Karpas-422 (cell line): ENCODE data around the gene FAM13C. TPM values are rescaled to one million over a fixed set of nuclear protein-coding genes. Genes with fewer than 3 reads are reported as not detected.
"Not testable (repeated sequence)": the region's sequence is repeated elsewhere in the genome, so short reads cannot be mapped to it uniquely, and the experiment has no call there.

Source experiments
- DNase-seq: peaks from one replicate; pipeline ENCODE4 v3.0.0-alpha.2; 2015
- H2AFZ ChIP-seq: fragments of 200-600 bp; sonication (generic); 2 replicates; pipeline ENCODE4 v1.6.1; 2014; ENCODE audit warnings: antibody characterized with exemption, low read length, mixed read lengths
- H3K27ac ChIP-seq: fragments of 200-600 bp; sonication (generic); 2 replicates; pipeline ENCODE4 v1.5.1; 2014; ENCODE audit warnings: mild to moderate bottlenecking, low read length, moderate library complexity
- H3K27me3 ChIP-seq: fragments of 200-600 bp; sonication (generic); 2 replicates; pipeline ENCODE4 v1.6.1; 2014; ENCODE audit warnings: low read length, mixed read lengths
- H3K36me3 ChIP-seq: fragments of 200-600 bp; sonication (generic); 2 replicates; pipeline ENCODE4 v1.6.1; 2014; ENCODE audit warnings: low read length, mixed read lengths; ENCODE audit not compliant: insufficient read depth
- H3K4me1 ChIP-seq: fragments of 200-600 bp; sonication (generic); 2 replicates; pipeline ENCODE4 v1.6.1; 2014; ENCODE audit warnings: mild to moderate bottlenecking, low read length, mixed read lengths
- H3K4me2 ChIP-seq: fragments of 200-600 bp; sonication (generic); 2 replicates; pipeline ENCODE4 v1.6.1; 2014; ENCODE audit warnings: low read length, low read depth, mild to moderate bottlenecking; ENCODE audit not compliant: poor library complexity, severe bottlenecking
- H3K4me3 ChIP-seq: fragments of 200-600 bp; sonication (generic); 2 replicates; pipeline ENCODE4 v1.5.1; 2014; ENCODE audit warnings: mild to moderate bottlenecking, antibody characterized with exemption, low read length, mixed read lengths
- H3K79me2 ChIP-seq: fragments of 200-600 bp; sonication (generic); 2 replicates; pipeline ENCODE4 v1.6.1; 2014; ENCODE audit warnings: mild to moderate bottlenecking, low read length, mixed read lengths
- H3K9ac ChIP-seq: fragments of 200-600 bp; sonication (generic); 2 replicates; pipeline ENCODE4 v1.6.0; 2014; ENCODE audit warnings: low read length
- H3K9me2 ChIP-seq: fragments of 200-600 bp; sonication (generic), shearing (Covaris generic); replicated peaks from 2 replicates; pipeline ENCODE4 v1.6.0; 2014; ENCODE audit warnings: mild to moderate bottlenecking, low read length, moderate library complexity; ENCODE audit not compliant: insufficient read depth
- H3K9me3 ChIP-seq: fragments of 300-700, 200-600 bp; sonication (generic); 2 replicates; pipeline ENCODE4 v1.6.1; 2014; ENCODE audit warnings: low read length, mixed read lengths
- H4K20me1 ChIP-seq: fragments of 200-600 bp; sonication (generic); 2 replicates; pipeline ENCODE4 v1.6.1; 2014; ENCODE audit warnings: mild to moderate bottlenecking, antibody characterized with exemption, low read length, low read depth; ENCODE audit not compliant: insufficient read depth
- total RNA-seq: library from RNA; depleted of rRNA; stranded (reverse); fragments of >200 nt; shearing (Covaris generic); gene quantifications from 2 replicates; pipeline ENCODE4 v1.2.3, GENCODE V29; 2014; ENCODE audit warnings: low replicate concordance; rRNA removed

Gene FAM13C
- not detected in 2 replicates for total RNA-seq

GRCh38 chr10:59362144-59362958 lies at the start of gene FAM13C:
FAM13C (minus strand) TSS chr10:59362549; CDS start chr10:59362460, 89 bp downstream.
- Histone ChIP-seq H3K4me1 (no peaks in the 10 kb centered on the region), H3K9me2 (no peaks in the 10 kb centered on the region), H2AFZ (no peak within 1 kb of the TSS), H3K36me3 (no peaks in the 10 kb centered on the region), H3K4me3 (no peak within 1 kb of the TSS), H3K79me2 (no peaks in the 10 kb centered on the region), H3K9ac (no peak within 1 kb of the TSS), H3K27ac (no peak within 1 kb of the TSS), H3K4me2 (no peak within 1 kb of the TSS), H3K9me3 (no peaks in the 10 kb centered on the region), H3K27me3 (no peaks in the 10 kb centered on the region), H4K20me1 (no peaks in the 10 kb centered on the region)
- no peak for DNase-seq

GRCh38 chr10:59405235-59405634 lies 42.9 kb upstream of the FAM13C start:
- no peak for DNase-seq
- no peaks in the 10 kb centered on the region for H3K4me1 ChIP-seq
- no peak overlapping the region for H3K4me2 ChIP-seq
- no peaks in the 10 kb centered on the region for H4K20me1 ChIP-seq
- no peaks in the 10 kb centered on the region for H3K9me3 ChIP-seq
- H3K36me3 ChIP-seq, result no peaks in the 10 kb centered on the region
- H3K9me2 ChIP-seq, result no peaks in the 10 kb centered on the region
- no peak overlapping the region for H3K4me3 ChIP-seq
- H3K27ac ChIP-seq, result no peak overlapping the region
- no peaks in the 10 kb centered on the region for H3K27me3 ChIP-seq
- no peaks in the 10 kb centered on the region for H3K79me2 ChIP-seq
- no peak overlapping the region for H3K9ac ChIP-seq
- no peak overlapping the region for H2AFZ ChIP-seq

GRCh38 chr10:59400214-59400613 lies 37.9 kb upstream of the FAM13C start:
- no peak for DNase-seq
- H4K20me1 ChIP-seq, result no peaks in the 10 kb centered on the region

GRCh38 chr10:59399329-59399728 lies 37.0 kb upstream of the FAM13C start:
- not testable (repeated sequence) for H3K4me3 ChIP-seq, H4K20me1 ChIP-seq, H3K36me3 ChIP-seq, H3K9me3 ChIP-seq, H3K9me2 ChIP-seq, H3K4me2 ChIP-seq, H2AFZ ChIP-seq, H3K27ac ChIP-seq, H3K79me2 ChIP-seq, H3K9ac ChIP-seq, H3K27me3 ChIP-seq, DNase-seq, H3K4me1 ChIP-seq

More at GRCh38 chr10:59400214-59400613, 37.9 kb upstream of the FAM13C start:
- Histone ChIP-seq H3K9ac (no peak overlapping the region), H3K27me3 (no peaks in the 10 kb centered on the region), H2AFZ (no peak overlapping the region), H3K4me2 (no peak overlapping the region), H3K36me3 (no peaks in the 10 kb centered on the region), H3K4me3 (no peak overlapping the region), H3K27ac (no peak overlapping the region), H3K9me2 (no peaks in the 10 kb centered on the region), H3K4me1 (no peaks in the 10 kb centered on the region), H3K79me2 (no peaks in the 10 kb centered on the region), H3K9me3 (no peaks in the 10 kb centered on the region)

- no peaks in the 10 kb centered on the region for H3K27me3 ChIP-seq
- no peaks in the 10 kb centered on the region for H3K9me3 ChIP-seq
- H3K4me2 ChIP-seq, result no peak overlapping the region
- H3K9me2 ChIP-seq, result no peaks in the 10 kb centered on the region
- H3K36me3 ChIP-seq, result no peaks in the 10 kb centered on the region
- H2AFZ ChIP-seq, result no peak overlapping the region
- no peaks in the 10 kb centered on the region for H3K4me1 ChIP-seq
- no peak overlapping the region for H3K27ac ChIP-seq
- DNase-seq, result no peak
- no peaks in the 10 kb centered on the region for H3K79me2 ChIP-seq
- no peaks in the 10 kb centered on the region for H4K20me1 ChIP-seq
- H3K9ac ChIP-seq, result no peak overlapping the region
- H3K4me3 ChIP-seq, result no peak overlapping the region
Observed at GRCh38 chr10:59397961-59398360, 35.6 kb upstream of the FAM13C start.

GRCh38 chr10:59395984-59396383 lies 33.6 kb upstream of the FAM13C start:
- no peaks in the 10 kb centered on the region for H3K36me3 ChIP-seq
- no peak overlapping the region for H2AFZ ChIP-seq
- H4K20me1 ChIP-seq, result no peaks in the 10 kb centered on the region
- no peaks in the 10 kb centered on the region for H3K9me3 ChIP-seq
- H3K4me3 ChIP-seq, result no peak overlapping the region
- no peak overlapping the region for H3K9ac ChIP-seq
- H3K4me1 ChIP-seq, result no peaks in the 10 kb centered on the region
- DNase-seq, result no peak
- H3K27me3 ChIP-seq, result no peaks in the 10 kb centered on the region
- no peaks in the 10 kb centered on the region for H3K79me2 ChIP-seq
- H3K9me2 ChIP-seq, result no peaks in the 10 kb centered on the region
- H3K4me2 ChIP-seq, result no peak overlapping the region
- H3K27ac ChIP-seq, result no peak overlapping the region

- no peaks in the 10 kb centered on the region for H3K9me3 ChIP-seq
- no peaks in the 10 kb centered on the region for H3K4me1 ChIP-seq
- H3K4me2 ChIP-seq, result no peak overlapping the region
- DNase-seq, result no peak
- H2AFZ ChIP-seq, result no peak overlapping the region
- no peak overlapping the region for H3K9ac ChIP-seq
- H3K79me2 ChIP-seq, result no peaks in the 10 kb centered on the region
- H3K27me3 ChIP-seq, result no peaks in the 10 kb centered on the region
- H3K36me3 ChIP-seq, result no peaks in the 10 kb centered on the region
- no peak overlapping the region for H3K27ac ChIP-seq
- H3K4me3 ChIP-seq, result no peak overlapping the region
- H3K9me2 ChIP-seq, result no peaks in the 10 kb centered on the region
- no peaks in the 10 kb centered on the region for H4K20me1 ChIP-seq
Observed at GRCh38 chr10:59393349-59393748, 31.0 kb upstream of the FAM13C start.

- Histone ChIP-seq H3K4me1 (no peaks in the 10 kb centered on the region), H3K79me2 (no peaks in the 10 kb centered on the region), H3K27ac (no peak overlapping the region), H2AFZ (no peak overlapping the region), H4K20me1 (no peaks in the 10 kb centered on the region), H3K9ac (no peak overlapping the region), H3K9me3 (no peaks in the 10 kb centered on the region), H3K27me3 (no peaks in the 10 kb centered on the region), H3K4me3 (no peak overlapping the region), H3K9me2 (no peaks in the 10 kb centered on the region), H3K36me3 (no peaks in the 10 kb centered on the region), H3K4me2 (no peak overlapping the region)
- DNase-seq, result no peak
Observed at GRCh38 chr10:59391060-59391459, 28.7 kb upstream of the FAM13C start.
